Endothelial cell of umbilical vein (primary cell): ENCODE measurements around the gene OPCML. TPM values are rescaled to one million over a fixed set of nuclear protein-coding genes. Genes with fewer than 3 reads are reported as not detected.

Experiments
- BruUV-seq: library from RNA; stranded (reverse); fragments of 400-500 nt; replicated peaks from 2 replicates; lab custom pipeline; 2021; lab: Mats Ljungman, UMichigan
- CTCF ChIA-PET: fragments of 300-600, 350-600 bp; sonication (Branson Sonifier 250); formaldehyde crosslinking; loops from one replicate; lab custom pipeline; 2021; ENCODE audit warnings: antibody characterized with exemption, inconsistent platforms; lab: Charles Lee
- POLR2A ChIA-PET: fragments of 300-600, 350-600 bp; sonication (Branson Sonifier 250); formaldehyde crosslinking; loops from one replicate; lab custom pipeline; 2021; ENCODE audit warnings: antibody characterized with exemption, inconsistent platforms; lab: Charles Lee
- DNase-seq: peaks from one replicate; pipeline ENCODE4 v3.0.0-alpha.2; 2011; ENCODE audit warnings: low read depth, low spot score
- FAIRE-seq: peaks from 2 replicates; lab custom pipeline; 2011; peaks lifted over from hg19 to GRCh38; lab: Jason Lieb, UNC
- H2AFZ ChIP-seq: 2 replicates; pipeline ENCODE4 v1.6.0; 2012; ENCODE audit warnings: low read depth, low read length, control low read depth, inconsistent platforms
- H3K27ac ChIP-seq: 2 replicates; pipeline ENCODE4 v1.5.1; 2011; ENCODE audit warnings: low read depth, mild to moderate bottlenecking, control low read depth, low read length, moderate library complexity; ENCODE audit not compliant: insufficient read depth
- H3K27me3 ChIP-seq, 2 experiments: 2 replicates each; pipeline versions ENCODE4 v1.6.0 to v1.6.1; 2011; ENCODE audit warnings: low read length in 2 of 2, mixed read lengths in 1 of 2; ENCODE audit not compliant: control insufficient read depth in 2 of 2, insufficient read depth in 2 of 2
- H3K36me3 ChIP-seq, 2 experiments: 2 replicates in 1 of 2; 3 replicates in 1 of 2; pipeline ENCODE4 v1.5.1; 2011; ENCODE audit warnings: low read length in 2 of 2, mild to moderate bottlenecking in 1 of 2, moderate library complexity in 1 of 2; ENCODE audit not compliant: control insufficient read depth in 2 of 2, insufficient read depth in 2 of 2; ENCODE audit errors: extremely low read depth in 1 of 2
- H3K4me1 ChIP-seq: 3 replicates; pipeline ENCODE4 v1.5.1; 2011; ENCODE audit warnings: mild to moderate bottlenecking, low read length; ENCODE audit not compliant: control insufficient read depth, insufficient read depth; ENCODE audit errors: extremely low read depth
- H3K4me2 ChIP-seq: 2 replicates; pipeline ENCODE4 v1.6.1; 2011; ENCODE audit warnings: low read length, control low read depth, mixed read lengths; ENCODE audit not compliant: insufficient read depth
- H3K4me3 ChIP-seq, 3 experiments: fragments of 200-600 bp in 1 of 3; sonication (generic), shearing (Covaris generic) in 1 of 3; replicated peaks in 1 of 3; 2 replicates each; pipeline ENCODE4 v1.5.1; 2011 to 2016; ENCODE audit warnings: control low read depth in 3 of 3, low read length in 3 of 3, mild to moderate bottlenecking in 2 of 3, inconsistent platforms in 1 of 3, low read depth in 1 of 3, moderate library complexity in 1 of 3; ENCODE audit not compliant: insufficient read depth in 1 of 3
- H3K79me2 ChIP-seq: 2 replicates; pipeline ENCODE4 v1.6.0; 2012; ENCODE audit warnings: low read length, inconsistent platforms; ENCODE audit not compliant: control insufficient read depth, insufficient read depth
- H3K9ac ChIP-seq: replicated peaks from 2 replicates; pipeline ENCODE3; 2011; ENCODE audit warnings: low read length, control low read depth; ENCODE audit not compliant: insufficient read depth; ENCODE audit errors: extremely low read depth
- H3K9me1 ChIP-seq: replicated peaks from 3 replicates; pipeline ENCODE4 v1.6.0; 2011; ENCODE audit warnings: mild to moderate bottlenecking, low read length; ENCODE audit not compliant: control insufficient read depth, insufficient read depth; ENCODE audit errors: extremely low read depth
- H3K9me3 ChIP-seq: replicated peaks from 2 replicates; pipeline ENCODE4 v1.5.1; 2012; ENCODE audit warnings: low read length, inconsistent platforms; ENCODE audit not compliant: control insufficient read depth, insufficient read depth
- H4K20me1 ChIP-seq: replicated peaks from 2 replicates; pipeline ENCODE3; 2011; ENCODE audit warnings: mild to moderate bottlenecking, low read length; ENCODE audit not compliant: control insufficient read depth, insufficient read depth; ENCODE audit errors: extremely low read depth
- EZH2 ChIP-seq: IDR thresholded peaks from 2 replicates; pipeline ENCODE4 v1.6.1; 2012; ENCODE audit warnings: borderline replicate concordance, low read depth, mild to moderate bottlenecking, moderate library complexity, low read length, inconsistent platforms; ENCODE audit not compliant: severe bottlenecking
- FOS ChIP-seq: IDR thresholded peaks from 2 replicates; pipeline ENCODE4 v1.6.1; 2011; ENCODE audit warnings: mild to moderate bottlenecking, low read length, moderate library complexity, borderline replicate concordance; ENCODE audit not compliant: insufficient read depth
- GATA2 ChIP-seq: IDR thresholded peaks from 2 replicates; pipeline ENCODE4 v1.7.0; 2011; ENCODE audit warnings: low read depth, mild to moderate bottlenecking, moderate library complexity, mixed read lengths, low read length; ENCODE audit not compliant: insufficient read length, insufficient read depth
- JUN ChIP-seq: IDR thresholded peaks from 2 replicates; pipeline ENCODE4 v1.6.1; 2011; ENCODE audit warnings: borderline replicate concordance, low read depth; ENCODE audit not compliant: insufficient read length, insufficient read depth
- MYC ChIP-seq: IDR thresholded peaks from one replicate; pipeline ENCODE4 v1.6.1; 2011; ENCODE audit warnings: mild to moderate bottlenecking, low read depth, low read length
- POLR2A ChIP-seq: IDR thresholded peaks from 2 replicates; pipeline ENCODE4 v1.6.1; 2012; ENCODE audit warnings: low read depth, mild to moderate bottlenecking, control low read depth, low read length
- POLR2AphosphoS5 ChIP-seq: IDR thresholded peaks from 2 replicates; pipeline ENCODE4 v1.6.1; 2012; ENCODE audit warnings: low read depth, mild to moderate bottlenecking, control low read depth, low read length, moderate library complexity; ENCODE audit not compliant: insufficient read depth
- dilution Hi-C: fragments of 300-500 bp; cut with MboI; formaldehyde crosslinking; loops from one replicate; pipeline ENCODE4 v1.15.0; 2019; ENCODE audit warnings: low sequenced_read_pairs; ENCODE audit not compliant: extremely low pct_ligation_motif_present
- intact Hi-C: fragments of 100-400 bp; cut with micrococcal nuclease; formaldehyde crosslinking; loops from one replicate; pipeline ENCODE4 v1.10.0; 2022
- polyA plus RNA-seq, 4 experiments: library from polyadenylated mRNA; depleted of rRNA in 3 of 4; stranded (reverse) in 3 of 4; unstranded in 1 of 4; fragments of >200 nt; gene quantifications; 2 replicates each; pipeline versions ENCODE4 v1.2.1 to v1.2.3, GENCODE V29; 2011 to 2012; ENCODE audit warnings: missing spikeins in 1 of 4
- total RNA-seq: library from RNA; stranded (reverse); gene quantifications from 2 replicates; pipeline ENCODE4 v1.2.3, GENCODE V29; 2021
- TF ChIP-seq, protein P1 (sequence below): IDR thresholded peaks from 2 replicates; pipeline ENCODE4 v1.6.1; 2011; ENCODE audit not compliant: insufficient read depth, insufficient read length
- TF ChIP-seq, protein P2 (sequence below), 2 donors: IDR thresholded peaks; 1 replicate in 1 of 2; 2 replicates in 1 of 2; pipeline ENCODE4 v1.5.1; 2011; ENCODE audit warnings: low read length in 2 of 2, mild to moderate bottlenecking in 2 of 2, moderate library complexity in 2 of 2, control low read depth in 1 of 2, inconsistent platforms in 1 of 2, low read depth in 1 of 2; ENCODE audit not compliant: insufficient read depth in 1 of 2; ENCODE audit errors: extremely low read depth in 1 of 2

The OPCML gene
- total and polyA plus RNA-seq, 2 donors (not counting 3 experiments of a cell fraction or from before 2014, with no cell fraction given), result not detected

DNA sequence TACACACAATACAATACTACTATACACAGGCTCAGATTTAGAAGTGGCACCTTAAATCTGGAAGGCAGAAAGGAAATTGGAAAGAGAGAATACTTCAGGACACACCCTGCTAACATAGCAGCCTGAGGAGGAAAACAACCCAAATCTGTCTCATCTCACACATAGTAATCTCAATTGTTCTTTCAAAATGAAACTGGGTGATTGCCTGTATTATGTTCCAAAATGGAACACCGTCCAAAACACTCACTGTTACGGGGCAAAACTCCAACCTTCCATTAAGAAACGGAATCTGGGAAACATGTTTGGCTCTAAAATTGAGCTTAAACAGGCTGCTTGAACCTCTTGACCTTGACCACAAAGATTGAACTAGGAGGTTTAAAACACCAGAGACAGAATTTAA, 572.6 kb downstream of the OPCML start:
- Histone ChIP-seq H3K4me2 (no peak overlapping the region), H3K9me3 (peaks cover 2% of the 10 kb centered on the region), H3K4me3 (no peak overlapping the region), H3K9ac (no peak overlapping the region), H3K27ac (no peak overlapping the region), H4K20me1 (no peaks in the 10 kb centered on the region), H3K9me1 (no peaks in the 10 kb centered on the region), H3K4me1 (no peaks in the 10 kb centered on the region), H3K79me2 (no peaks in the 10 kb centered on the region), H3K27me3 (no peaks in the 10 kb centered on the region), H2AFZ (no peak overlapping the region), H3K36me3 (no peaks in the 10 kb centered on the region)
- TF ChIP-seq, protein P1, sequence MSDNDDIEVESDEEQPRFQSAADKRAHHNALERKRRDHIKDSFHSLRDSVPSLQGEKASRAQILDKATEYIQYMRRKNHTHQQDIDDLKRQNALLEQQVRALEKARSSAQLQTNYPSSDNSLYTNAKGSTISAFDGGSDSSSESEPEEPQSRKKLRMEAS, result no peak
- TF ChIP-seq, protein P2, sequence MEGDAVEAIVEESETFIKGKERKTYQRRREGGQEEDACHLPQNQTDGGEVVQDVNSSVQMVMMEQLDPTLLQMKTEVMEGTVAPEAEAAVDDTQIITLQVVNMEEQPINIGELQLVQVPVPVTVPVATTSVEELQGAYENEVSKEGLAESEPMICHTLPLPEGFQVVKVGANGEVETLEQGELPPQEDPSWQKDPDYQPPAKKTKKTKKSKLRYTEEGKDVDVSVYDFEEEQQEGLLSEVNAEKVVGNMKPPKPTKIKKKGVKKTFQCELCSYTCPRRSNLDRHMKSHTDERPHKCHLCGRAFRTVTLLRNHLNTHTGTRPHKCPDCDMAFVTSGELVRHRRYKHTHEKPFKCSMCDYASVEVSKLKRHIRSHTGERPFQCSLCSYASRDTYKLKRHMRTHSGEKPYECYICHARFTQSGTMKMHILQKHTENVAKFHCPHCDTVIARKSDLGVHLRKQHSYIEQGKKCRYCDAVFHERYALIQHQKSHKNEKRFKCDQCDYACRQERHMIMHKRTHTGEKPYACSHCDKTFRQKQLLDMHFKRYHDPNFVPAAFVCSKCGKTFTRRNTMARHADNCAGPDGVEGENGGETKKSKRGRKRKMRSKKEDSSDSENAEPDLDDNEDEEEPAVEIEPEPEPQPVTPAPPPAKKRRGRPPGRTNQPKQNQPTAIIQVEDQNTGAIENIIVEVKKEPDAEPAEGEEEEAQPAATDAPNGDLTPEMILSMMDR (IDR thresholded peaks at IDR 0.05; ENCODE audit: extremely low read depth in 1 of 2, insufficient read depth in 1 of 2, low read depth in 1 of 2, low read length in 2 of 2), result no peak
- TF ChIP-seq GATA2, result no peak
- no peak for TF ChIP-seq JUN
- TF ChIP-seq MYC, result no peak
- TF ChIP-seq POLR2A, result no peak
- no peak for TF ChIP-seq EZH2
- no peak for TF ChIP-seq POLR2AphosphoS5
- no peak for TF ChIP-seq FOS
- intact Hi-C loops (no loop called here), dilution Hi-C loops (no loop called here)
- BruUV-seq, result no TSS peak
- CTCF ChIA-PET, result no interaction called here
- POLR2A ChIA-PET, result no interaction called here
- FAIRE-seq (no peak), DNase-seq (no peak)
